Activated CD8-positive, alpha-beta memory T cell treated with anti-CD3 and anti-CD28 coated beads for 4 hours (primary cell): ENCODE results near the gene UACA.
"Not testable (repeated sequence)": the region's sequence is repeated elsewhere in the genome, so short reads cannot be mapped to it uniquely, and the experiment has no call there.

Source experiments
- DNase-seq, 2 donors: peaks; one replicate each; pipeline ENCODE4 v3.0.0-alpha.2; 2020; ENCODE audit warnings: low read depth in 2 of 2

The UACA gene

GRCh38 chr15:70752193-70752635, 11.1 kb downstream of the UACA start:
- no peak for DNase-seq

- no peak for DNase-seq
Measured at GRCh38 chr15:70750203-70750869, 13.0 kb downstream of the UACA start.

GRCh38 chr15:70748281-70748747, 15.0 kb downstream of the UACA start:
- DNase-seq: no peak

DNA sequence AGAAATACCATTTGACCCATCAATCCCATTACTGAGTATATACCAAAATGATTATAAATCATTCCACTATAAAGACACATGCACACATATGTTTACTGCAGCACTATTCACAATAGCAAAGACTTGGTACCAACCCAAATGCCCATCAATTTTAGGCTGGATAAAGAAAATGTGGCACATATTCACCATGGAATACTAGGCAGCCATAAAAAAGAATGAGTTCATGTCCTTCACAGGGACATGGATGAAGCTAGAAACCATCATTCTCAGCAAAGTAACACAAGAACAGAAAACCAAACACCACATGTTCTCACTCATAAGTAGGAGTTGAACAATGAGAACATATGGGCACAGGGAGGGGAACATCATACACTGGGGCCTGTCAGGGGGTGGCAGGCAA, 16.8 kb downstream of the UACA start:
- DNase-seq: not testable (repeated sequence)

DNA sequence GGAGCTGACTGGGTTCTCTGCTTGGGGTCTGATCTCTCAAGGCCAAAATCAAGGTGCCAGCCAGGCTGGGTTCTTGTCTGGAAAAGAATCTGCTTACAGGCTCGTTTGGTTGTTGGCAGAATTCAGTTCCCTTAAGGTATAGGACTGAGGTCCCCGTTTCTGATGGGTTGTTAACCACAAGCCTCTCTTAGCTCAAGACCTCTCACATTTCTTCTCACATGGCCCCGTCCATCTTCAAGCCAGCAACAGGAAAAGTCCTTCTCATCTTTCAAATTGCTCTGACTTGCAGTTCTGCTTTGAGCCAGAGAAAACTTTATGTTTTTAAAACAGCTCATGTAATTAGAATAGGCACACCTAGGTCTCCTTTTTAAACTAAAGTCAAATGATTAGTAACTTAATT, 20.4 kb downstream of the UACA start:
- DNase-seq: no peak

DNA sequence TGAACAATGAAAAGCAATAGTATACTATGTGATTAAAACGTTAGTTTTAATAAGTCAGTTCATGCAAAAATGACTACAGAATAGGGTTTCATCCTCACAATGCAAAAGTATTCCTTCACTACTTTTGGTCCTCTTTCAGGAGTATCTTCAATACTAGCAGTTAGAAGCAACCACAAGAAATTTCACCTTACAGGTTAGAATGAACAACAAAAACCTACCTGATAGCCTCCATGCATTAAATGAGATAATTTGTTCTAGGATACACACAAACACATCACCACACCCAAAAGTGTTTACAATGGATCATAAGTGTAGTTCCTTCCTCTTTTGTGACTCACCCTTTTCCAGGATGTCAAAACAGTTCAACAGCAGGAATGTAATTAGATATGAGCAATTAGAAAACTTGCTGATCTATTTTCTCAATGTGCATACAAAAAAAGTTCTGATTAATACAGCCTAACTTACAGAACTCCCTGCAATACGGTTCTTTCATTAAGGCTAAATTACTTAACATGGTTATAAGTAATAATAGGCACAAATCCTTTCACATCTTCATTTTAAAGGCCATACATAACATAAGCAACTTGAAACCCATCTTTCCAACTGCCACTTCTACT, 21.6 kb downstream of the UACA start:
- no peak for DNase-seq

GRCh38 chr15:70741107-70741531, 22.2 kb downstream of the UACA start:
- DNase-seq: no peak

DNA sequence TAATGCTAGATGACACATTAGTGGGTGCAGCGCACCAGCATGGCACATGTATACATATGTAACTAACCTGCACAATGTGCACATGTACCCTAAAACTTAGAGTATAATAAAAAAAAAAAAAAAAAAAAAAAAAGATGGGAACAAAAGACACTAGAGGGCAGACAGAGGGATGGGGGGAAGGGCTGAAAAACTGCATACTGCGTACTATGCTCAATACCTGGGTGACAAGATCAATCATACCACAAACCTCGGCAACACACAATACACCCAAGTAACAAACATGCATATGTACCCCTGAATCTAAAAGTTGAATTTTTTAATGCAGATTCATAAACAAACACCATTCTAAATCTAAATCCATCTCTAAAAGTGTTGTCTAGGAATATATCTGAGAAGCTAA, 28.3 kb downstream of the UACA start:
- not testable (repeated sequence) for DNase-seq

GRCh38 chr15:70729164-70729563, 34.2 kb downstream of the UACA start:
- no peak for DNase-seq

DNA sequence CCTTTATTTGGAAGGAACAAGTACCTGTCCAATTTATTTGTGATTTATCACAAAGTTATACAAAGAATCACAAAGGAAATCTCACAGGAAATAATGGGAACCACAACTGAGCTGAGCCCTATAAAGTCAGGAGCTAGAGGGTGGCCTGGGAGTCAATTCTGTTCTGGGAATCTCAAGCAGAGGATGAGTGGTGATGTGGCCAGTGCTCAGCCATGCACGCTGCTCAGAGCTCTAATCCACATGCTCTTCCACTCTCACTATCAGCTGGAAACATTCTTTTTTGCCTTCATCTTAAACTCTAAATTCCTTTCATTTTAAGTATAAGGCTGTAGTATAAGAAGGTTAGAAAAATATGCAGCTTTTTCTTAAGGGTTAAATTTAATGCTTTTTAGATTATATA, 36.6 kb downstream of the UACA start:
- DNase-seq: no peak

- no peak for DNase-seq
Measured at GRCh38 chr15:70723927-70724326, 39.4 kb downstream of the UACA start.

- DNase-seq: no peak
Measured at GRCh38 chr15:70723122-70723422, 40.3 kb downstream of the UACA start.

GRCh38 chr15:70722266-70723121, 40.9 kb downstream of the UACA start:
- DNase-seq: no peak

- no peak for DNase-seq
Measured at GRCh38 chr15:70720228-70721016, 42.9 kb downstream of the UACA start.

GRCh38 chr15:70717237-70717793, 46.0 kb downstream of the UACA start:
- DNase-seq: no peak

GRCh38 chr15:70715840-70716485, 47.4 kb downstream of the UACA start:
- DNase-seq: no peak

- DNase-seq: no peak
Measured at GRCh38 chr15:70714565-70714964, 48.8 kb downstream of the UACA start.

GRCh38 chr15:70714015-70714414, 49.3 kb downstream of the UACA start:
- DNase-seq: no peak

GRCh38 chr15:70712271-70712670, 51.1 kb downstream of the UACA start:
- no peak for DNase-seq

- DNase-seq: no peak
Measured at GRCh38 chr15:70710714-70711113, 52.6 kb downstream of the UACA start.

GRCh38 chr15:70708839-70709238, 54.5 kb downstream of the UACA start:
- no peak for DNase-seq
